Endothelial cell of umbilical vein (primary cell): Measurements from ENCODE around the gene CAPN1.

Experiments used
- CTCF ChIP-seq, 2 donors: IDR thresholded peaks; 1 replicate in 1 of 2; 2 replicates in 1 of 2; pipeline ENCODE4 v1.5.1; 2011; ENCODE audit warnings: low read length in 2 of 2, mild to moderate bottlenecking in 2 of 2, moderate library complexity in 2 of 2, control low read depth in 1 of 2, inconsistent platforms in 1 of 2, low read depth in 1 of 2; ENCODE audit not compliant: insufficient read depth in 1 of 2; ENCODE audit errors: extremely low read depth in 1 of 2
- POLR2A ChIP-seq: IDR thresholded peaks from 2 replicates; pipeline ENCODE4 v1.6.1; 2012; ENCODE audit warnings: low read depth, mild to moderate bottlenecking, control low read depth, low read length
- POLR2AphosphoS5 ChIP-seq: IDR thresholded peaks from 2 replicates; pipeline ENCODE4 v1.6.1; 2012; ENCODE audit warnings: low read depth, mild to moderate bottlenecking, control low read depth, low read length, moderate library complexity; ENCODE audit not compliant: insufficient read depth

- TF ChIP-seq CTCF (IDR thresholded peaks at IDR 0.05; ENCODE audit: extremely low read depth in 1 of 2, insufficient read depth in 1 of 2, low read depth in 1 of 2, low read length in 2 of 2), result no peak
- no peak for TF ChIP-seq POLR2A
- no peak for TF ChIP-seq POLR2AphosphoS5
These were observed 46.0 kb upstream of the CAPN1 start for GRCh38 chr11:65135633-65136145.
